Skeletal muscle satellite cell (primary cell): ENCODE results near the gene SCRT2.
"Not testable (repeated sequence)": the region's sequence is repeated elsewhere in the genome, so short reads cannot be mapped to it uniquely, and the experiment has no call there.

ENCODE experiments used
- H3K27me3 ChIP-seq: 2 replicates; pipeline ENCODE4 v1.7.0; 2013; ENCODE audit warnings: low read length; ENCODE audit not compliant: control insufficient read depth, insufficient read depth
- H3K36me3 ChIP-seq: 2 replicates; pipeline ENCODE4 v1.7.0; 2013; ENCODE audit warnings: mild to moderate bottlenecking, control low read depth, low read length; ENCODE audit not compliant: insufficient read depth
- H3K4me1 ChIP-seq: 2 replicates; pipeline ENCODE4 v1.7.0; 2013; ENCODE audit warnings: low read length; ENCODE audit not compliant: control insufficient read depth, insufficient read depth
- H3K4me2 ChIP-seq: 2 replicates; pipeline ENCODE4 v1.7.0; 2013; ENCODE audit warnings: mild to moderate bottlenecking, low read length
- H3K4me3 ChIP-seq: 2 replicates; pipeline ENCODE4 v1.7.0; 2013; ENCODE audit warnings: low read length
- H3K9ac ChIP-seq: 2 replicates; pipeline ENCODE4 v1.7.0; 2013; ENCODE audit warnings: mild to moderate bottlenecking, low read depth, low read length, moderate library complexity
- H3K9me3 ChIP-seq: replicated peaks from 2 replicates; pipeline ENCODE4 v1.7.0; 2013; ENCODE audit warnings: mild to moderate bottlenecking, control low read depth, low read length

Gene SCRT2

GRCh38 chr20:647479-648019, 28.1 kb downstream of the SCRT2 start:
- H3K9me3 ChIP-seq: no peaks in the 10 kb centered on the region
- peaks cover 5% of the 10 kb centered on the region for H3K27me3 ChIP-seq
- H3K9ac ChIP-seq: no peak overlapping the region
- H3K4me1 ChIP-seq: peaks cover 13% of the 10 kb centered on the region
- H3K4me3 ChIP-seq: no peak overlapping the region
- peaks cover 46% of the 10 kb centered on the region for H3K36me3 ChIP-seq
- H3K4me2 ChIP-seq: no peak overlapping the region

- H3K27me3 ChIP-seq: peaks cover 5% of the 10 kb centered on the region
- peaks cover 46% of the 10 kb centered on the region for H3K36me3 ChIP-seq
- H3K9ac ChIP-seq: no peak overlapping the region
- H3K4me3 ChIP-seq: no peak overlapping the region
- H3K4me2 ChIP-seq: no peak overlapping the region
- no peaks in the 10 kb centered on the region for H3K9me3 ChIP-seq
- peaks cover 7% of the 10 kb centered on the region for H3K4me1 ChIP-seq
Measured at GRCh38 chr20:646868-647233, 28.8 kb downstream of the SCRT2 start.

- H3K4me2 ChIP-seq: no peak overlapping the region
- H3K4me1 ChIP-seq: peaks cover 4% of the 10 kb centered on the region
- H3K27me3 ChIP-seq: peaks cover 5% of the 10 kb centered on the region
- H3K36me3 ChIP-seq: peaks cover 46% of the 10 kb centered on the region
- H3K9ac ChIP-seq: no peak overlapping the region
- no peaks in the 10 kb centered on the region for H3K9me3 ChIP-seq
- H3K4me3 ChIP-seq: no peak overlapping the region
Measured at GRCh38 chr20:646107-646867, 29.3 kb downstream of the SCRT2 start.

GRCh38 chr20:645318-646106, 30.1 kb downstream of the SCRT2 start:
- H3K4me3 ChIP-seq: no peak overlapping the region
- H3K36me3 ChIP-seq: peaks cover 40% of the 10 kb centered on the region
- H3K4me1 ChIP-seq: no peaks in the 10 kb centered on the region
- H3K9me3 ChIP-seq: no peaks in the 10 kb centered on the region
- H3K27me3 ChIP-seq: peaks cover 10% of the 10 kb centered on the region
- H3K9ac ChIP-seq: no peak overlapping the region
- no peak overlapping the region for H3K4me2 ChIP-seq

GRCh38 chr20:644692-645317, 30.8 kb downstream of the SCRT2 start:
- H3K4me2 ChIP-seq: no peak overlapping the region
- H3K4me1 ChIP-seq: no peaks in the 10 kb centered on the region
- H3K27me3 ChIP-seq: peaks cover 18% of the 10 kb centered on the region
- H3K9me3 ChIP-seq: no peaks in the 10 kb centered on the region
- no peak overlapping the region for H3K4me3 ChIP-seq
- H3K9ac ChIP-seq: no peak overlapping the region
- H3K36me3 ChIP-seq: peaks cover 34% of the 10 kb centered on the region

GRCh38 chr20:642398-643174, 33.0 kb downstream of the SCRT2 start:
- Histone ChIP-seq H3K9ac (no peak overlapping the region), H3K36me3 (peaks cover 16% of the 10 kb centered on the region), H3K4me2 (peak overlapping the region; percentile 52), H3K4me1 (no peaks in the 10 kb centered on the region), H3K9me3 (no peaks in the 10 kb centered on the region), H3K4me3 (peak overlapping the region; percentile 19), H3K27me3 (peaks cover 22% of the 10 kb centered on the region)

GRCh38 chr20:642013-642397, 33.6 kb downstream of the SCRT2 start:
- peaks cover 11% of the 10 kb centered on the region for H3K36me3 ChIP-seq
- H3K9ac ChIP-seq, H3K4me2 ChIP-seq, H3K4me3 ChIP-seq, H3K9me3 ChIP-seq, H3K4me1 ChIP-seq: not testable (repeated sequence)
- peaks cover 28% of the 10 kb centered on the region for H3K27me3 ChIP-seq

GRCh38 chr20:641516-641875, 34.1 kb downstream of the SCRT2 start:
- H3K4me1 ChIP-seq: no peaks in the 10 kb centered on the region
- peaks cover 31% of the 10 kb centered on the region for H3K27me3 ChIP-seq
- no peak overlapping the region for H3K4me2 ChIP-seq
- H3K9ac ChIP-seq: no peak overlapping the region
- H3K36me3 ChIP-seq: peaks cover 6% of the 10 kb centered on the region
- H3K4me3 ChIP-seq: no peak overlapping the region
- no peaks in the 10 kb centered on the region for H3K9me3 ChIP-seq

- H3K9me3 ChIP-seq: no peaks in the 10 kb centered on the region
- H3K9ac ChIP-seq: no peak overlapping the region
- no peaks in the 10 kb centered on the region for H3K4me1 ChIP-seq
- H3K4me2 ChIP-seq: no peak overlapping the region
- no peak overlapping the region for H3K4me3 ChIP-seq
- H3K36me3 ChIP-seq: peaks cover 2% of the 10 kb centered on the region
- H3K27me3 ChIP-seq: peaks cover 37% of the 10 kb centered on the region
Measured at GRCh38 chr20:640674-641515, 34.7 kb downstream of the SCRT2 start.

- Histone ChIP-seq H3K9ac (no peak overlapping the region), H3K9me3 (no peaks in the 10 kb centered on the region), H3K4me3 (no peak overlapping the region), H3K4me2 (no peak overlapping the region), H3K36me3 (no peaks in the 10 kb centered on the region), H3K27me3 (peaks cover 60% of the 10 kb centered on the region), H3K4me1 (no peaks in the 10 kb centered on the region)
Measured at GRCh38 chr20:638579-638978, 37.0 kb downstream of the SCRT2 start.
